HG03565 (cell line): ENCODE data around the gene EFTUD2.

Experiments used
- ATAC-seq: cut with Tn5 transposase; IDR thresholded peaks from one replicate; pipeline ENCODE4 v1.9.1; 2021; ENCODE audit warnings: mild to moderate bottlenecking, moderate library complexity; ENCODE audit not compliant: unreplicated experiment

The EFTUD2 gene

DNA sequence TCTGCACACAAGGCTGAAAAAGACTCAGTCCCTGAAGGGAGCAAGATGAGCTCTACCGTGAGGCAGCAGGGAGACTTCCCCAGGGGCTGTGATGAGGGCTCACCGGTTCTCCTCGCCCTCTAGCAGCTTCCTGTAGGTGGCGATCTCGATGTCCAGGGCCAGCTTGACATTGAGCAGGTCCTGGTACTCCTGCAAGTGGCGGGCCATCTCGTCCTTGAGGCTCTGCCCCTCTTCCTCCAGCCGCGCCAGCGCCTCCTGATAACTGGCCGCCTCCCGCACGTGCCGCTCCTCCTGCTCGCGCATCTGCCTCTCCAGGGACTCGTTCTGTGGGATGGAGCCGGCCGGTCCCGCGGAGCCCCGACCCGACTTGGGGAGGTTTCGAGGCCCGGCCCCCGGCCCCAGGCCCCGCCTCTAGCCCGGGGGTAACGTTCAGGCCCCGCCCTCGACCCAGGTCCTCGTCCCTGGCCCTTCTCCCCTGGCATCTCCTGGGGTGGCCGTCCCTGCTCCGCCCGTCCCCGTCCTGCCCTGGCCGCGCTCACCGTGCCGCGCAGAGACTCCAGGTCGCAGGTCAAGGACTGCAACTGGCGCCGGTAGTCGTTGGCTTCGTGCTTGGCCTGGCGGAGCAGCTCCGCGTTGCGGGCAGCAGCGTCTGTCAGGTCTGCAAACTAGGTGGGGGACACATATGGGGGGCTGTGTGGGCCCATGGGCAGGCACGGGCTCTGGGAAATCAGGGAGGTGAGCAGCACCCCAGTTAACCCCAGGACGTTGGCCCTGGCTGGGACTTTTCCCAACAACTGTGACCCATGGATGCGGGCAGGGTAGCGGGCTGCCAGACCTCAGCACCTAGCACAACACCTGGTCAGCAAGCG lies 12.1 kb upstream of the EFTUD2 start:
- no peak for ATAC-seq

DNA sequence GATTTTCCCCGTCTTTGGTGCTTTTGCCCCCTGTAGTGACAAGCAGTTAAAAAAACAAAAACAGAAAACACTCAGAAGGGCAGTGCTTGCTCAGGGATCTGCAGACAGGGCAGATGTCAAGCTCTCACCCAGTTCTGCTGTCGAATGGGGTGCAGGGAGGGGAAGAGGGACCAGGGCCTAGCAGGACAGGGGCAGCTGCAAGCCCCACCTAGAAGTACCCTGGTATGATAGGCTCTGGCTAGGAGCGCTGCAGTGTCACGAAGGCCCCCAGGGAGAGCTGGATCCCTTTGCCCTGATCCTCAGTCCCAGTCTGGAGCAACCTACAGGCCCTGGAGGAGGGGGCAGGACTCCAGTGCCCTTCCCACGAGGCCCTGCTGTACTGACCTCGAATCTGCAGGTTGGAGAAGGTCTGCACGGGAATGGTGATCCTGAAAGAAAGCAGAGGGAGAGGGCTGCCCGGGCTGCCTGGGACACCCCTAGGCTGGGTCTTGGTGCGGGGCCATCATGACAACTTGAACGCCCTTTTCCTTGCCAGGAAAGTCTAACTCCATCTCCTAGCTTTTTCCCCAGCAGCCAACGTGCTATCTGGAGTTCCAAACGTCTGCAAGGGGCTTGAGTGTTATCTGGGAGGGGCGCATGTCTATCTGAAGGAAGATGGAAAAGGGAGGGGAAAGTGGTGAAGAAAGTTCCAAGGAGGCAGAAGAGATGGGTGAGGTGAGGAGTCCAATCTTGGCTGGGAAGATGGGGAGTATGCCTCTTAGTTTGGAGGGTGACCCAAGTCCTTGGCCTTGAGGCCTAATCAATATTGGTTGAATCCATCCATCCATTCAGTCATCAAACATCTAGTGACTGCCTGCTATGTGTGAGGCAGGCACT lies 11.2 kb upstream of the EFTUD2 start:
- ATAC-seq: no peak

DNA sequence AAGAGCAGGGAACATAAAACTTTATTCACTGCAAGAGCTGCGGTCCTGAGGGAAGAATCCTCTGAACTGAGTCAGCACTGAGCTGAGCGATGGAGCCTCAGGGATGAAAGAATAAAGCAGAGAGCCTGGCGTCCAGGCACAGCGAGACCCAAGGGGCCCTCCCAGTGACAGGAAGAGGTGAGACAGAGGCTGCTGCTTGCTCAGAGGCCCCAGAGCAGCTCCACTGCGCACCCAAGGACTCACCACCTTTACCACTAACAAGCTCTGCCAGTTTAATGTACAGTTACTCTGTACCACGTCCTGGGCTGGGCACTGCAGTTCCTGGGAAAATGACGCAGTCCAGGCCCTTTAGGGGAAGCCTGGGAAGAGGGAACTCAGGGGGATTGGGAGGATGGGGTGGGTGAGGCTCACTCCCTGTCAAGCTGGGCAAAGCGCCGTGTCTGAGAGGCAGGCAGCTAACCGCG lies 10.5 kb upstream of the EFTUD2 start:
- ATAC-seq: no peak

DNA sequence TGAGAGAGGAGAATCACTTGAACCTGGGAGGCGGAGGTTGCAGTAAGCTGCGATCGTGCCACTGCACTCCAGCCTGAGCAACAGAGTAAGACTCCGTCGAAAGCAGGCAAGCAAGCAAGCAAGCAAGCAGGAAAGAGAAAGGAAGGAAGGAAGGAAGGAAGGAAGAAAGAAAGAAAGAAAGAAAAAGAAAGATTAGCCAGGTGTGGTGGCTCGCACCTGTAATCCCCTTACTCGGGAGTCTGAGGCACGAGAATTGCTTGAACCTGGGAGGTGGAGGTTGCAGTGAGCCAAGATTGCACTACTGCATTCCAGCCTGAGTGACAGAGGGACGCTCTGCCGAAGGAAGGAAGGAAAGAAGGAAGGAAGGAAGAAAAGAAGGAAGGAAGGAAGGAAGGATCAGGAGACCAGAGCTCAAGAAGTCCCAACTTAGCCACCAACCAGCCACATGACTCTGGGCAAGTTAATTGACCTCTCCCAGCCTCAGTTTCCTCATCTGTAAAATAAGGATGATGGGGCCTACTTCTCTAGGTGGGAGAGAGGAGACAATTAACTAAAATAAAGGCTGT lies 9.6 kb upstream of the EFTUD2 start:
- no peak for ATAC-seq

DNA sequence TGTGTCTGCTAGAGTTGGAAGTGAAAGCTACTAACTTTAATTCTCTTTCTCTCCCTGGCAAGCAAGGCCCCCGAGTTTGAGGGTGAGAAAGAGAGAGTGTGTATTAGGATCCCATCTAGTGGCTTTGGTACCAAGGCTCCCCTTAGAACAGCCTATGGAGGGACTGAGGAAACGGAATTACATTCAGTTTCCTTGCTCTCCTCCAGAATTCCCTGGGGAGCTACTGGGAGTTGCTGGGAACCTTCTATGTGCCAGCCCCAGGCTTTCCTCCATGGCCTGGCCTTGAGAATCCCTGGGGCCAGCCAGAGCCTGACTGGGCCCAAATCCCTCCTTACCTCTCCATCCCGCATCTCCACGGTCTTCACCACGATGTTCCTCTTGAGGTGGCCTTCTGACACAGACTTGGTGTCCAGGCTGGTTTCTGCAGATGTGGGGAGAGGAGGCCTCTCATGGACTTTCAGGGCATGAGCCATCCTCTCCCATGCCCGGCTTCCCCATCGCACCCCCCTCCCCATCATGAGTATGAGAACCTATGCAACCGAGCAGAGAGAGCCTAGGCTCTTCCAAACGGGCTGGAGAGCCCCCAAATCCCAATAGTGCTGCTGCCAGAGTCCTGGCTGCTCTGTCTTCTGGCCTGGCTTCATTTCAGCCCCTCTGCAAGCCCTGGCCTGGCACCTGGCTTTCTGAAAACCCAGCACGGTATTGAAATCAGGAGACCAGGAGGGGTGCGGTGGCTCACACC lies 8.7 kb upstream of the EFTUD2 start:
- no peak for ATAC-seq

DNA sequence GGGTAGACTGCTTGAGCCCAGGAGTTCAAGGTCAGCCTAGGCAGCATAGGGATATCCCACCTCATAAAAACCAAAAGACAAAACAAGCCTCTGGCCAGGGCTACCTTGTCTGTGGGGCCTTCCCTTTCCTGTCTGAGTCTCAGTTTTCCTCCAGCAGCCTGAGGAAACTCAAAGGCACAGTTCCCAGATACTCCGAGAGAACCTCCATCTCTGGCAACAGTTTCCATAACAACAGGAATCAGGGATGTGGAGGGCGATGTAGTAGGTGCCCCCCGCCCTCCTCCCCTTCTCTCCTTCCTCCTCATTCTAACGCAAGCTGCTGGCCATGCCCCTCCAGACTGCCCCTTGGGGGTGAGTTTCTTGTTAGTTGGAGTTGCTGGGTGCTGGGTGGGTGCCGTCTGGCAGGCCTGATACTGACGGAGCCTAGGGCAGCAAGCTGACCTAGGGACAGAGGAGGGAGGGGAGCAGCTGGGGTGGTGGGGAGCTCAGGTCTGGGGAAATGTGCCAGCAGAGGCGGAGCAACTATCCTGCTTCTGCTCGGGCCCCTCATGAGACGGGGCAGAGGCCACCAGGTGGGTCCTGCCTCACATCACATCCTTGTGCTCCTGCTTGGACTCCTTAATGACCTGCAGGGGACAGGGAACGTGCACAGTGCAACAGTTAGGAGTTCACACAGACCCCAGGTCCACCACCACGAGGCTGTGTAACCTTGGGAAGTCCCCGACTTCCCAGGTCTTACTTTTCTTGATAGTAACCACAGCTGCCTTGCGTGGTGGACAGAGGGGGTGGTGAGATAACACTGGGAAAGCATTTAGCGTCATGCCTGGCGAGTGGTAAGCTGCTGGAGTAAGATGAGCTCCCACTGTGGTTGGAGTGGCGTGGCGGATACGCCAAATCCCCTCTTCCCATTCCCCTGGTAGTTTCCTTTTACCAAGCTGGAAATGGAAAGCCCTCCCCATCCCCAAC lies 7.8 kb upstream of the EFTUD2 start:
- ATAC-seq: no peak

DNA sequence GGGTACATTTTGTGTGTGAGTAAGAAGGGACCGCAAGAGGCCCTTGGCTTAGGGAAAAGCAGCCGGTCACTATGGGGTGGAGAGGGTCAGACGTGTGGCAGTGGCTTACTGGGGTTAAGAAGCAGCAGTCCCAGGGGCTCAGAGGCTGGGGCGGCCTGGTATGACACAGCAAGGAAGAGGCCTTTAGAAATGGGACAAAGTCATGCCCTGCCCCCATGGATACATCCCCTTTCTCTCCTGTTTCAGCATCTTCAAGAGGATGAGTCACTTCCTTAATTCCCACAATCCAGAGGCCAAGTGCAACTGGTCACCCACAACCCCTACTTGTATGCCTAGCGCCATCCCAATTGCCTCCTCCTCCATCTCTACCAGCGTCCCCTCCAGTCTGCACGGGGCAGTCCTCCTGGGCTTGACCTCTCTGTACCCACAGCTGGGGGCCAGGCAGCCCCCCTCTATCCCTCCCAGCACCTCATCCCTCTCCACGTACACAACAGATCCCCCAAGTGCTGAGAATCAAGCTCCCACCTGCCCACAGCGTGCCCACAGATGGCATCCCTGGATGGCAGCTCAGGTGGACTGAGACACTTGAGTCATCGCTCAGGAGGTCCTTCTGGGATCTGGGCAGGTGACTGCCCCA lies 6.9 kb upstream of the EFTUD2 start:
- ATAC-seq: no peak

DNA sequence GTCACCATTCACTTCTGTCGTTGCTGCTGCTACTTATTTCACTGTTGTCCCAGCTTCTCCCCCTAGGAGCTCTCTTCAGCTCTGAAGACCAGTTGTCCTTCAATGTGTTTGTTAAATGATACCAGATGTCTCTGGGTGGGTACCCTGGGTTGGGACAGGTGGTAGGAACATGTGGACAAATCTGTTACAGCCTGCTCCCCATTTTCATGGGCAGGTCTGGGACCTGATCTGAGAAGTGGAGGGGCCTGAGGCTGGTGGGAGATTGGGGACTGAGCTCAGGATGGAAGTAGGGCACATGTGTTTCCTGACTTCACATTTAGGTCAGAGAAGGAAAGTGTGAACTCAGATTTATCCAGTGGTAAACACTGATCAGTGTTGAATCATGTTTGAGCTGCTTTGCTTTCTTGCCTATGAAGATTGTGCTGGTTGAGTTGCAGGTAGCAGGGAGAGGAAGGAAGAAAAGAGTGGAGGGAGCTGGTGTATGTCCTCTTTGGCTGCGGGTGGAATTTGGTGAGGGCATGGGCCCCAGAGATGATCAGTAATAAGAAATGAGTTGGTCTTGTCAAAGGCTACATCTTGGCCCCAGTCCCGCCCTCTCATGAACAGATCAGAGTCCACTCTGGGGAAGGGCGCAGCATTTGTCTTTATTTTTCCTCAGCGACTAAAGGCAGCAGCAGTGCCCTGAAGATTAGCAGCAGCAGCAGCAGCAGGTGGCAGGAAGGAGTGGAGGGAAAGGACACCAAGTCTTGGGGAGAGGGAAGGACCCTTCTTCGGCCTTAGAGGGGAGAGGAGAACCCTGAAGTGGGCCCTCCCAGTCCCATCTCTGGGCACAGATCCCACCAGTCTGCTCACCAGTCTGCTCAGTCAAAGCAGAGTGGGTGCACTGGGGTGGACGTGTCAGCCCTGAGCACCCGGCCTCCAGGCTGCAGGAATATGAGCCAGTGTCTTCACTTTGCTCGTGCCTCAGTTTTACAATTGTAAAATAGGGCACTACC lies 6.1 kb upstream of the EFTUD2 start:
- no peak for ATAC-seq

DNA sequence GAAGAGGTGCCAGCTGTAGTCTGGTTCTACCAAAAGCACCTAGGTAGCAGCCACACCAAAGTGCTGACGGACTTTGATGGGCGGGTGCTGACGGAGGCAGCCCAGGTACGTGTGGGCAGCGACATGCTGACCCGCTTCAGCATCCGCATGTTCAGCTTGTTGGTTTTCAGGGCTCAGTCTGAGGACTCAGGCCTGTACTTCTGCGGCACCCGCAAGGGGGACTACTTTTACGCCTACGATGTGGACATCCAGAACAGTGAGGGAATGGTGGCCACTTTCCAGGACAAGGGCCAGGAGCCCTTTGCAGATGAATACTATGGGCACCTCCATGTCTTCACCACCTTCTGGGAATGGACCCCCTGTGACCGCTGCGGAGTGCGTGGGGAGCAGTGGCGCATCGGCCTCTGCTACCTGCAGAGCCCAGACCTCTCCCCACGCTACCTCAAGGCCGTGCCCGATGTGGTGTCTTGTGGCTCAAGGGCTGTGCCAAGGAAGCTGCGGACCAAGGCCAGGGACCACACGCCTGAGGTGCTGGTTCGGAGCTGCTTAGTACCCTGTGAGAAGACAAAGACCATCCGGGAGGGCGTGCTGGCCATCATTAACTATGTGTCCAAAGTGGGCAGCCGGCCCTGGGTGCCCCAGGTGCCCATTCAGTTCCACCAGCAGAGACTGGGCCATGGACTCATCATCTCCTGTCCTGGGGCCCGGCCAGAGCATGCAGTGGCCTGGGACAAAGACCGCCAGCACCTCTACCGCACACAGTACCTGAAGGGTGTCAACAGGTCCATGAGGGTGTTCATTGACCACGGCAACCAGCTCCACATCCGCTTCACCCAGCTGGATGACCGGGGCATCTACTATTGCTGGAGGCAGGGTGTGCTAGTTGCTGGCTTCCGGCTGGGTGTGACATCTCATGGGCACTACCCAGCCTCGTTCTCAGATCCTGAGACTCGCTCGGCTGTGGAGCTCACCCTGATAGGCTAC lies 5.0 kb upstream of the EFTUD2 start:
- no peak for ATAC-seq

DNA sequence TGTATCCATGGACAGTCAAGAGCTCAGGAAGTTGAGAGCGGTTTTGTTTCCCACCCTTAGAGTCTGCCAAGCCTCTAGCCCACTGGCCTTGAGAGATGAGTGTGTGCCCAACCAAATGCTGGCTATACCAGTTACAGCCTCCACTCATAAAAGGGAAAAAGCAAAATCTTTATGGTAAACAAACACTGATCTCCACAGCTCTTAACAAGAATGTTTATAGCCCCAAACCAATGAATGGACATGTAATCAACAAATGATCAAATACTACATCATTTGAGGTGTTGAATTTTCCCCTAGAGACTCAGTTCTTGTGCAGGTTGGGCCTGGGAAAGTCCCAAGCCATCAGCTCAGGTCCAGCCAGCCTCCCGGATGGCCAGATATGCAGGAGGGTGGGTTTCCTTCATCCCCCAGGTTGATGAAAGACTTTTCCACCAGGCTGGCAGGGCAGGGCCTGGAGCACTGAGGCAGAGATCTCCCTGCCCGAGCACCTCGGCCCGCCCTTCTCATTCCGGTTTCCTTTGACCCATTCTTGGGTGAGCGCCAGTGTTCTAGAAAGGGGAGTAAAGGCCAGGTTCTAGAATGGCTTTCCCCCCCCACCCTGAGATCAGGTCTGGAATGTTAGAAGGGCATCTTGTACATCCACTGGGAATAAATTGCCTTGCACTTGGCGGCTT lies 3.9 kb upstream of the EFTUD2 start:
- ATAC-seq: no peak

DNA sequence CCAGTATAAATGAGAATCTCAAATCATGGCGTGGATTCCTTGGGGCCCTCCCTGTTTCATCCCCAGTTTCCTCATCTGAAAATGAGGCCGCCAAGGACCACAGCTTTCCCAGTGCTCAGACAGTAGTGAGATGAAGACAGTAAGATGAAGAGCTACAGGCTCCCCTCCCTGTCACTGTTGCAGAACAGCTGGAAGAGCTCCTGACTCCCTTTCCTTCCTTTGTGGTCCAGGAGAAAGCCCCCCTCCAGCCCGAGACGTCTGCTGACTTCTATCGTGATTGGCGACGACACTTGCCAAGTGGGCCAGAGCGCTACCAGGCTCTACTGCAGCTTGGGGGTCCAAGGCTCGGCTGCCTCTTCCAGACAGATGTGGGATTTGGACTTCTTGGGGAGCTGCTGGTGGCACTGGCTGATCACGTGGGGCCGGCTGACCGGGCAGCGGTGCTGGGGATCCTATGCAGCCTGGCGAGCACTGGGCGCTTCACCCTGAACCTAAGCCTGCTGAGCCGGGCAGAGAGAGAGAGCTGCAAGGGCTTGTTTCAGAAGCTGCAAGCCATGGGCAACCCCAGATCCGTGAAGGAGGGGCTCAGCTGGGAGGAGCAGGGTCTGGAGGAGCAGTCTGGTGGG lies 3.0 kb upstream of the EFTUD2 start:
- ATAC-seq: no peak

DNA sequence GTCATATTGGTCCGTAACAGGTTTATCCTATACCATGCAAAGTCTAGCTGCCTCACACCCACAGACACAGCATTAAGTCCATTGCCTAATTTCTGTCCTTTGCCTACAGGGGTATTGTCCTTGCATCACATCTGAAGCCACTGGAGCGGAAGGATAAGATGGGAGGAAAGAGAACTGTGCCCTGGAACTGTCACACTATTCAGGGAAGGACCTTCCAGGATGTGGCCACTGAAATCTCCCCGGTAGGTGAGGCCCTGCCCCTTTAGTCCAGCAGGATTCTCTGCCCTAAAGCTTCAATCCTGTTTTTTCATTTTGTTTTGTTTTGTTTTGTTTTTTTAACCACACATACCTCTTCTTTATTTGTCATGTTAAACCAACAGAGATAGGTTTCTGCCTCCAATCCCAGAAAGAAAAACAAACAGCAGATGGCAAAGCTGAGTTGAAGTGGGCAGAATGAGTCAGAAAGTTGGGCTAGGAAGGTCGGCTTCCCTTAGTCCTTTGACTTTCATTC lies 2.2 kb upstream of the EFTUD2 start:
- no peak for ATAC-seq

DNA sequence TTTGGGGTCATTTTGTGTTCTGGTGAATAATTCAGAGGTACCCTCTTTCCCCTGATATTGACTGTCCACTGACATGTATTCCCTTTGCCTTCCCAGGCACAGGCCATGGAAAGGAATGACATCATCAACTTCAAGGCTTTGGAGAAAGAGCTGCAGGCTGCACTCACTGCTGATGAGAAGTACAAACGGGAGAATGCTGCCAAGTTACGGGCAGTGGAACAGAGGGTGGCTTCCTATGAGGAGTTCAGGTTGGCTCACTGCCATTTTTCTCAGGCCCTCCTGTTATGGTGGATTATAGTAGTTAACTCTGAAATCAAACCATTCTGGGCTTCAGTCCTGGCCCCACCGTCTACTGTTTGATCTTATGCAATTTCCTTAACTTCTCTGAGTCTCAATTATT lies 1.6 kb upstream of the EFTUD2 start:
- no peak for ATAC-seq

DNA sequence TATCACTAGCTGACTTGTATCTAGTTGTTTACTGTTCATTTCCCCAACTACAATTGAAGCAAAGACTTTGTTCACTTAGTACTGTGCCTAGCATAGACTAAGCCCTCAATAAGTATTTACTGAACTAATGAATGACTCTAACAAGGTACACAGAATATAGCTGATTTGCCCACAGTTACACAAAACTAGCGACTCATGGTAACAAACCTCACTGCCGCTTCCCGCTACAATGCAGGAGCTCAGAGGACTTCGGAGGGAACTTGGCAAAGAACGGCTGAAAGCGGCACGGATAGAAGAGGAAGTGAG lies 524 bp downstream of the EFTUD2 start:
- peak; percentile 14 for ATAC-seq

DNA sequence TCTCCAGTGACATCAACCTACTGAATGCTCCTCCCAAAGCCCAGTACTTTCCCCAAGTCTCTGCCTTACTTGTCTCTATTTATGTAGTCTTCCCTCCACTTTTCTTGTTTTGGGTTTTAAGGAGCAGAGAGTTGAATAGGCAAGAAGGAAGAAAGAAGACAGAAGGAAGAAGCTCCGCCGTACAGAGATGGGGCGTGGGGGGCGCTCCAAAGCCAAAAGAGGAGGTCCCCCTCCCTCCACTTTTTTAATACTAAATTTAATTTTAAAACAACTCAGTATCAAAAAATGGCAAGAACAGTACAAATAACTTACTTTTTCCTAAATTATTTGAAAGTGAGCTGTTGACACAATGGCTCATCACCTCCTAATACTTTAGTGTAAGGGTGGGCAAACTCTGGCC lies 4.6 kb downstream of the EFTUD2 start:
- no peak for ATAC-seq

DNA sequence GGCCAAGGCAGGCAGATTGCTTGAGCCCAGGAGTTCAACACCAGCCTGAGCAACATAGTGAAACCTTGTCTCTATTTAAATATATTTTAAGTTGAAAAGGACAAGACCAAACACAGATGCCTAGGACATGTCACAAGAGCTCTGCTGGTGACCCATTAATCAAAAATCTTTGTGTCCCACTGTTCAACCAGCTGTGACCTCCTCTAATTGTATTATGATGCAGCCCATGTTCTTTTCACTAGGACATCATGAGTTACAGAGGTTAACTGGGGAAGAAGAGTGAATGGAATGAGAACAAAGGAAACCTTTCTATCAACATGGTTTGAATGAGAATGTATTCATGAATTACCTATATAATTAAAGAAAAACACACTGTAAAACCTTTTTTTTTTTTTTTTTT lies 7.0 kb downstream of the EFTUD2 start:
- ATAC-seq: no peak
